Jurkat, Clone E6-1 (cell line): ENCODE measurements around the gene TWIST2.

ENCODE experiments used
- DNase-seq: peaks from one replicate; pipeline ENCODE4 v3.0.0-alpha.2; 2011; ENCODE audit warnings: low read depth, low spot score
- H3K4me3 ChIP-seq: 2 replicates; pipeline ENCODE4 v1.5.1; 2011; ENCODE audit warnings: mild to moderate bottlenecking, low read length, control low read depth, moderate library complexity

The TWIST2 gene

GRCh38 chr2:238868067-238868524 lies 20.2 kb downstream of the TWIST2 start:
- no peak for DNase-seq

DNA sequence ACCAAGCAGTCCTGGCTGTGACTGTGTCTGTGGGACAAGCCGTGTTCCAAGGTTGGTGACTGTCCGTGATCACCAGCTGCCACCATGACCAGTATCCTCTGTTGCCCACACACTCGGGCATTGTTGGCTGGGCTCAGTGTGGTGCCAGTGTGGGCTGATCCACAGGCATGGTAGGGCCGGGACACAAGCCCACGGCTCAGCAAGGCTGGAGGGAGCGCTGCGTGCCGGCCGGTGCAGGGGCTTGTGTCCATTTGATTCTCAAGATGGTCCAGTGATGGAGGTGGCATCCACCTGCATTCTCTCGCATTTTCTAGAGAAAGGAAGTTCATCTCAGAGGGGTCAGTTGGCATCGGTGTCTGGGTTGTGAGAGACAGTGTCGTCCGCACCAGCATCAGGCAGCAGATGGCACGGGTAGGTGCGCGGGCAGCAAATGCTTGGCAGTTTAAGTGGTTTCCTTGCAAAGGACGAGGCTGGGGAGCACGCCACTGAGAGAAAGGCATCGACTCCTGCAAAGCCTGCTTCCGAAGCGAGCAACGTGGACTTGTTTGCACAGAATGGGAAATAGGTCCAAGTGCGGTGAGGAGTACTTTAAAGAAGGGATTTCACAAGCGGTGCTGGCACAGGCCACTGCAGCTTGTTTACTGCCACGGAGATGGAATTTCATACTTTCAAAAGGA lies 20.9 kb downstream of the TWIST2 start:
- DNase-seq: no peak
- no peak overlapping the region for H3K4me3 ChIP-seq

More at GRCh38 chr2:238868067-238868524, 20.2 kb downstream of the TWIST2 start:
- no peak overlapping the region for H3K4me3 ChIP-seq

- no peak for DNase-seq
- H3K4me3 ChIP-seq: no peak overlapping the region
These were observed 21.6 kb downstream of the TWIST2 start for GRCh38 chr2:238869293-238870124.

DNA sequence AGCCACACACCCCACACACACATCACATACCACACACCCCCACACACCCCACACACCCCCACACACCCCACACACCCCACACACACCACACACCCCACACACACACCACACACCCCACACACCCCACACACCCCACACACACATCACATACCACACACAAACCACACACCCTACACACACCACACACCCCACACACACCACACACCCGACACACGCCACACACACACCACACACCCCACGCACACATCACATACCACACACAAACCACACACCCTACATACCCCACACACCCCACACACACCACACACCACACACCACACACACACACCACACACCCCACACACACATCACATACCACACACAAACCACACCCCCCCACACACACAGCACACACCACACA lies 22.4 kb downstream of the TWIST2 start:
- no peak for DNase-seq
- H3K4me3 ChIP-seq: no peak overlapping the region

DNA sequence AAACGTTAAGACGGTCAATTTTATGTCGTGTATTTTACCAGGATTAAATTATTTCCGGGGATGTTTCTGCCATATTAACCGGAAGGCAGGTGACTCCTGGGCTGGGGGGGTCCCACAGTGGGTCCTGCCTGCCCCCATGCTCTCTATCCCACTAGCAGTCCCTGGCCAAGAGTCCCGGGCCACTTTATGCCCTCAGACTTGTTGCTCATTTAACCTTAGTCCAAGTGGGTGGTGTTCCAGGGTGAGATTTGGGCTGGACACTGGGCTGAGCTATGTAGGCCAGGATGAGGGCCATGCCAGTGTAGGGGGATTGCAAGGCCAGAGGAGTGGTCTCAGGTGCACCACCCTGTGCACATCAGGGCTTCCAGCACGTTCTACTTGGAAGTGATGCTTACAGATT lies 24.1 kb downstream of the TWIST2 start:
- no peak overlapping the region for H3K4me3 ChIP-seq
- no peak for DNase-seq

DNA sequence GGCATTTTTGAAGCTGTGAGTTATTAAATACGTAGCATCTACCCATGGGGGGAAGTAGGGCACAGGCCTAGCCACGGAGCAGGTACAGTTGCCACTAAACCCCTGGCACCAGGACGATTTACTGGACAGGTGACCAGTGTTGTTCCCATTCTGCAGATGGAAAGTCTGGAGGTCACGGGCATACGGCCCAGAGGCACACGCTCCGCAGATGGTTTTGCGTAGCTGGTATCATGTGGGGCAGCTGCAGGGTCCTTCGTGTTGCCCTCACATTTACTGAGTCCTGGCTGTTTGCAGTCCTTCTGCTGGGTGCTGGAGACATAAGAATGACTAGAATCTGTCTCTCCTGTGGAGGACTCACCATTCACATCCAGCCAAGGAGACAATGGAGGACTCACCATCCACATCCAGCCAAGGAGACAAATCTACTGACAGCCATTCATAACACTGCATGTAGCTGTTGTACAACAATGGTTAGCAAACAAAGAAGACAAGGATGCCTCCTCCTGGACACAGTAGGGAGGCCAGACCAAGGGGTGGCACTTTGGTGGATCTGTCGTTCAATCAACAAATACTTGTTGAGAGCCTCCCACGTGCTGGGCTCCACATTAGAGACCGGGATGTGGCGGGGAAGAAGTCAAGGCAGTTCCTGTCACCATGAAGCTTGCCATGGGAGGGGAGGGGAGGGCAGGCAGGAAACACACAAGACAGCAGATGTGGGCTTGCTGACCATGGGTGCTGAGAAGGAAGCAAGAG lies 24.9 kb downstream of the TWIST2 start:
- no peak overlapping the region for H3K4me3 ChIP-seq
- DNase-seq: no peak

- DNase-seq: no peak
- no peak overlapping the region for H3K4me3 ChIP-seq
These were observed 25.5 kb downstream of the TWIST2 start for GRCh38 chr2:238873381-238873801.

- no peak for DNase-seq
- H3K4me3 ChIP-seq: no peak overlapping the region
These were observed 26.0 kb downstream of the TWIST2 start for GRCh38 chr2:238873841-238874240.

GRCh38 chr2:238874330-238875050 lies 26.6 kb downstream of the TWIST2 start:
- H3K4me3 ChIP-seq: no peak overlapping the region
- no peak for DNase-seq

GRCh38 chr2:238875101-238875470 lies 27.2 kb downstream of the TWIST2 start:
- DNase-seq: no peak
- H3K4me3 ChIP-seq: no peak overlapping the region

GRCh38 chr2:238875471-238876231 lies 27.8 kb downstream of the TWIST2 start:
- no peak for DNase-seq
- no peak overlapping the region for H3K4me3 ChIP-seq

DNA sequence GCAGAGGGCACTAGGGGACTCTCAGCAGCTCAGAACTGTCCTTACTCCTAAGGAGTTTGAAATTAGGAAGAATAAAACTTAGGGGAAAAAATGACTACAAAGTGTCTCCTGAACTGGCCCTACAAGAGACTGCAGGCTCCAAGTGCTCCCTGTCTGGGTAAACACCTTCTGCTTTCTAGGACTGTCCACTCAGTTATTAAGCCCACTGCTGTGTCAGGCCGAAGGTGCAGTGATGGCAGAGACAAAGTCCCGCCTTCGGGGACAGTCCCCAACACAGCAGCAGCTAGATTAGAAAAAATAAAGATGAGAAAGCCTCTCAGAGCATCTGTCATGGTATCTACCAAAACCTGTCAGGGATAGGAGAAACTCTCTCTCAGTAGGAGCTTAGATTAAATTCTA lies 28.3 kb downstream of the TWIST2 start:
- DNase-seq: no peak
- H3K4me3 ChIP-seq: no peak overlapping the region

DNA sequence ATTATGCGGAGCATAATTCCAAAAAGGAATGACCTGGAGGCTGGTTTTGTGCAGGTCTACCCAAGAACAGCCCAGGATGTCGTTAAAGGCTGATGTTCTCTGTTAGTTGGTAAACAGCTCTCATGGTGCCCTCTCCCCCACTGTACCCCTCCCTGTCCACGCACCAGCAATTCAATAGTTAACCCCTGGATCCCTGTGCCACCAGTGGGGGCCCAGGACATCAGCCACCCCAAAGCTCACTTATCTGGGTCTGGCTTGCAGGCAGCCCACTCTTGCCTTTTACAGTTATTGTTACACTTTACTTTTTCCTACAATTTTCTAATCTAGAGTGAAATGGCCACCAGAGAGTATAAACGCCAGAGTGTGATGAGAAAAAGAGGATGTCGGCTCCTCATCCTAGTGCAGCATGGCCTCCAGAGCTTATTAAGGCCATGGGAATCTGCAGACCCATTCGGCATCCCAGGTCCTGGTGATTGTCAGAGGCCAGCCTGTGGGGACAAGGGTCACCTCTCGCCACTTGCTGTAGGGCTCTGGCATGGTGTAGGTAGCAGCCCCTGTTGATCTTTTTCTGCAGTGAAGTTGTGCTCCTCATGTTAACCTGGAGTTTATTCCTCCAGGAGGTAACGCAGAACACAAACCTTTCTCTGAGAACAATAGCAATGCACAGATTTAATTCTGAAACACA lies 30.3 kb downstream of the TWIST2 start:
- DNase-seq: no peak
- no peak overlapping the region for H3K4me3 ChIP-seq

- no peak for DNase-seq
- H3K4me3 ChIP-seq: no peak overlapping the region
These were observed 31.2 kb downstream of the TWIST2 start for GRCh38 chr2:238879043-238879442.

DNA sequence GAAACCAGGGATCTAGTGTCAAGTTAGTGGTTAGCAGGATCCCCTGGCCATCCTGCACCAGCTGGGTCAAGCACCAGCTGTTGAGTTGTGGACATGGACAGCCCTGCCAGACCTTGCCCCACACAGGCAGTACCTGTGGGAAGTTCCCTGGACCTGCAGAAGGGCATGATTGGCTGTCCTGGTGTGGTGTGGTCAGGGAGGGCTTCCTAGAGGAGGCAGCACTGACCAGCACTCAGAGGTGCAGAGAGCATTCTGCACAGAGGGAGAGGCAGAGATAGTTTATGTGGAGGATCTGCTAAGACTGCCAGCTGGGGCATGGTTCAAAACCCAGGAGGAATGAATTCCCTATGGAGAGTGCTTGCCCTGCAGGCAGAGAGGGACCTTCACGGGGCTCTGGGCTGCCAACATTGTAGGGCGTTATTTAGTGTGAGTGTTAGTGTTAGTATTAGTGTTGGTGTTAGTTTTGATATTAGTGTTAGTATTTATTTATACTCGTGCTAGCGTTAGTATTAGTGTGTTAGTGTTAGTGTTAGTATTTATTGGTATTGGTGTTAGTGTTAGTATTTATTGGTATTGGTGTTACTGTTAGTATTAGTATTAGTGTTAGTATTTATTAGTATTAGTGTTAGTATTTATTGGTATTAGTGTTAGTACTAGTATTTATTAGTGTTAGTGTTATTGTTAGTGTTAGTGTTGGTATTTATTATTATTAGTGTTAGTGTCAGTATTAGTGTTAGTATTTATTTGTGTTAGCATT lies 31.9 kb downstream of the TWIST2 start:
- no peak for DNase-seq

GRCh38 chr2:238881353-238882081 lies 33.6 kb downstream of the TWIST2 start:
- DNase-seq: no peak
- no peak overlapping the region for H3K4me3 ChIP-seq

More for the DNA sequence above, 31.9 kb downstream of the TWIST2 start:
- no peak overlapping the region for H3K4me3 ChIP-seq
